ENCODE measurements around the gene BPIFB2.

Gene BPIFB2

DNA sequence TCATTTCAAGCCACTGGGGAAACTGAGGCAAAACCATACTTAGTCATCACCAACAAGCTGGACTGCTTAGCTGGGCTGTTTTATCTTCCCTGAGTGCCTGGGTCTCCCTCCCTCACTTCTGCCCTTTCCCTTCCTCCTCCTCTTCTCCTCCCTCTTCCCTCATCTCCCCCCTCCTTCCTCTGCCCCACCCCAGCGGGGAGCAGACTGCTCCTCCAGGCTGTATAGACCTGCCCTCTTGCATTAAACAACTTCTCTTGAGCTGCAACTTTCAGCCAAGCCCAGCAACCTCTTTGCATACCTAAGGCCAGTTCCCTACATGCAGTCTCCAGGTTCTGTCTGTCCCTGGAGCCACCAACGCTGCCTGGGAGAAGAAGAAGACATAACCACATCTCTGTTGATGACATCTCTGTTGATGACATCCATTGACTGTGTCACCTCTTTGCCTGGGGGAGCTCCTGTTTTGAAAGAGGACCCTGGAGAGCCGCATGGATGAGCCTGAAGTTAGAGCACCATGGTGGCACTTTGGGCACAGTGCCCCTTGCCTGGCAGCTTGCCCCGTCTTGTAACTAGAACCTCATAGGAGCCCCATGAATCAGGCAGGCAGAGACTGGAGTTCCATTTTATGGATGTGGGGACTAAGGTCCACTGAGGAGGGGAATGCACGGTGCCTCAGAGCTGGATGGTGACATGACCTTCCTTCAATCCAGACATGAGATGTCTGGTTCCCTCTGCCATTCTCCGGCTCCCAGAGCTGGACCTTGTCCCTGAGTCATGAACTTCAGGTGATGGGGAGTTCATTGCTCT is 16.1 kb downstream of the BPIFB2 start:
- no peak for DNase-seq

DNA sequence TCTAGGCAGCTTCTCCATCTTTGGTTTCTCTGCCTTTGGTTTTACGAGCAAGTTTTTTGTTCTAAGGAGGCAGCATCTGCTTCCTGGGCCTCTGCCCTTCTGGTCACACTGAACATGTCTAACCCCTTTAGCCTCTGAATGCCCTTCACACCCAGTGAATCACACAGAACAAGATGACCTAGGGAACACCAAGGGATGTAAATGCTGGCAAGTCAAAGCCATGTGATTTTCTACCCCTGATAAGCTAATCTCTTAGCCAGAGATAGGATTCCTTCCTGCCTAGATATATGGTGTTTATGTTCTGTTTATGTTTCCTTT is 16.7 kb downstream of the BPIFB2 start:
- DNase-seq: no peak

- no peak for DNase-seq
These were observed 17.3 kb downstream of the BPIFB2 start for GRCh38 chr20:33024609-33025317.

DNA sequence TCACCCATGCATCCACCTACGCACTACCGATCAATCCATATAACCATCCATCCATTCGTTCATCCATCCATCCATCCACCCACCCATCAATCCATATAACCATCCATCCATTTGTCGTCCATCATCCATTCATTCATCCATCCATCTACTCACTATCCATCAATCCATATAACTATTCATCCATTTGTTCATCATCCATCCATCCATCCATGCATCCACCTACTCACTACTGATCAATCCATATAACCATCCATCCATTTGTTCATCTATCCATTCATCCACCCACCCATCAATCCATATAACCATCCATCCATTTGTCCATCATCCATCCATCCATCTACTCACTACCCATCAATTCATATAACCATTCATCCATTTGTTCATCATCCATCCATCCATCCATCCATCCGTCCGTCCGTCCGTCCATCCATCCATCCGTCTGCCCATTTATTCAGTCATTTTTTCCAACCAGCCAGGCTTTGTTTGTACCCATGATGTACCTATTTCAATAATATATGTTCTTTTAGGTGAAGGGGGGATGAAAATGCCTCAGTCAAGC is 17.9 kb downstream of the BPIFB2 start:
- DNase-seq: no peak

DNA sequence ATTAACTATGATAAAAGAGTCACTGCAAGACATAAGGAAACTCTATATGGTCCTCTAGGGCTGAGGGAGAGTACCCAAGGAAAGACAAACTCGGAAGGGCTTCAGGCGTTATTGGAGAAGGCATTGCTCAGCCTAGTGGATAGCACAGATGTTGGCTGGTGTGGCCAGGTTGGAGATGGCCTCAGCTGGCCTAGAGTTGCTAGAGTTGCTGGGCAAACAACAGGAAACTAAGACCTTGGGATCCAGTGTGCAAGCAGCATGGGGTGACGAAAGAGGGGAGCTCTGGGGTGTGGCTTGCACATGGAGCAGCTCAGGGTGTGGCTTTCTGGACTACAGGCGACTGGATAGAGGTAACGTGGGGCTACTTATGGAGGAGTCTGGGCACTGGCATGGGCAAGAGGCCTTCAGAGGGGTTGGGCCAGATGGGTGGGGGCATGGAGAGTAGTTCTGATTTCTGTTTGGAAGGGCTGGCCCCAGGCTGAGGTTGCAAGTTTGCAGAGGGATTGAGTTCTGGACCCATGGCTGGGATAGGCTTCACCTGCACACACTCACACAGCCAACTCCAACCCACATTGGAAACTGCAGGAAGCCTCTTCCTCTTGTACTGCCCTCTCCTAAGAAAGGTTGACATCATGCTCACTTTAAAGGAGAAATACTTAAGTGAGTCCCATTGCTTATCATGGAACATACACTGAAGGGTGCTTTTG is 18.7 kb downstream of the BPIFB2 start:
- no peak for DNase-seq

GRCh38 chr20:33026779-33027759 is 19.6 kb downstream of the BPIFB2 start:
- no peak for DNase-seq

DNA sequence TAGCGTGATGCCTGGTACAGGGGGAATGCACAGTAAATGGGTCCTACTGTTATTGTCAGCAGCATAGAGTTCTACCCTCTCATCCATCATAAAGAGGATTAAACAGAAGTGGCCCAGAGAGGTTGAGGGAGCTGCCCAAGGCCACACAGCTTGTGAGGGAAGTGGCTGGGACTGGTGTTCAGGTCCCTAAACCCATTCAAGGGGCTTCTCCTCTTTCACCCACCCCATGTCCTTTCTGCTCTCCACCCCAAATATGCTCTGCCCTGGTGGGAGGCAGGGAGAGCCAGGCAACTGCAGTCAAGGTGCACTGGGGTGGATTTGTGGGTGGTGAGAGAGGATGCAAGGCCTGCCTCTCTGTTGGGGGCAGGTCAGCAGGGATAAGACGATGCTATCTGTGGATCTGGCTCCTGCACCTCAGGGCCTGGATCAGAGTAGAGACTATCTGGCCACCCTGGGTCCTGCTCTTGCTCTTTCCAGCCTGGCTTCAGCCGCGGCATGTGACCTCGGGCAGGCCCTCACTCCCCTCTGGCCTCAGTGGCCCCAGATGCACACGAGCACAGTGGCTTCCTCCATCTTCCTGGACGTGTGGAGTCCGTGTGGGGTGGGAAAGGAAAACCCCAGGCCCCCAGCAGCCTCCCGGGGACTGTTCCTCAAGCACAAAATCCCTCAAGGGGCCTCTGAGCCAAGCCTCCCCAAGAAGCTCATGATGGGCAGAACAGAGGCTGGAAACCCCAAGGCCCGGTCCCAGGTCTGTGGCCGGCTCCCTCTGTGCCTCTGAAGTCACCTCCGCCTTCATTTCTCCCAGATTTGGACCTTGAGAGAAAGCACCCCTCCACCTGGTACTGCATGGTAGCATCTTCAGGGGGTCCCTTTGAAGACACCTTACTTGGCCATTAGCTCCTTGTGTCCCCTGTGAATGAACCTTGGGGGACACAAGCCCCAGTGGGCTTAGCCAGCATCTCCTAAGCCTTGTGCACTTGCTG is 20.6 kb downstream of the BPIFB2 start:
- DNase-seq: no peak

- no peak for DNase-seq
These were observed 21.4 kb downstream of the BPIFB2 start for GRCh38 chr20:33028875-33029274.

DNA sequence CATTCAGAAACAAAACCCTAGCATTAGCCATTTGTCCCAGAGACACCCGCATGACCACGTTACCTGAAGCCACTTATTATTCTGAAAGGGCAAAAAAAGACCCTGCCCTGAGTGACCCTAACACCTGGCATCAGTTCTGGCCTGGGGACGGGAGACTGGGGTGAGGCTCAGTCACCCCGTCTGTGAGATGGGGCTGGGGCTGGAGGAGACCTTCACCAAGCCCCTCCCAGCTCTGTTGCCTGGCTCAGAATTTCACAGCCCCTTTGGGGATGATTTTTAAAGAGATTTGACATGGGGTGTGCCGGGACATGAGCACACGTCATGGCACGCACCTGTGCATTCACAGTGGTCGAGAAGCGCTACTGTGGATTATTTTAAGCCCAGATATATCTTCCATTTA is 22.6 kb downstream of the BPIFB2 start:
- no peak for DNase-seq

DNA sequence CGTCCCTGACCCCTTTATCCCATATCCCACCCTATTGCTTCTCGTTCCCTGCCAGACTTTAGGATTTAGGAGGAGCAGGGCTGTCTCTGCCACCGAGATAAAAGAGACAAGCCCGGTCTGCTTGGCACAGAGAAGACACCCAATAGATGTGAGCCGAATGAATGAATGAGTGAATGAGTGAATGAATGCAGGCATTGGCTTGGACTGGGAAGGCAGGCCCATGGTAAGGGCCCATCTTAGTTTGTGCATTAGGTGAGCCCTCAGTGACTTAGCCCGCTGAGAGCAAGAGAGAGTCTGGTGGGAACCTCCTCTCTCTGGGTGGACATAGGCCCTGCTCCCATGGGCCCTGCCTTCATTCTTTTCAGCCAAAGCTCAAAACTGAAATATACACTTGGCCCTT is 23.1 kb downstream of the BPIFB2 start:
- DNase-seq: no peak

GRCh38 chr20:33031531-33031930 is 24.0 kb downstream of the BPIFB2 start, which contains the start of gene BPIFB6:
Gene BPIFB6 (plus strand): TSS chr20:33031648. CDS start chr20:33031648, 0 bp downstream.
- no peak for DNase-seq

DNA sequence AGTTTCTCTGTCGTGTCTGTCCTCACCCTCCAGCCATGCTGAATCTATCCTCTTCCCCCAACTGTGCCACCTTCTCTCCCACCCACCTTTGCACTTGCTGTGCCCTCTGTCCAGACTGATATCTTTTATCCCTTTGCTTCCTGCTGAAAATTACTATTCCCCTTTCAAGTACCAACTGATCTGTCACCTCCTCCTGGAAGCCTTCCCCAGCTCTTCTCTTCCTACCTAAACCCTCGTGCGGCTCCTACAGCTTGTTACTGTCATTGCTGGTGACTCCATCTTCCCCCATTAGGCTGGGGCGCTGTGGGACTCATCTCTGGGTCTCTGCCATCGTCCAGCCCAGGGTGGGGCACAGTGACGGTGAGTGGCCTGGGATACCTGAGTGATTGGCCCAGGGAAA is 25.1 kb downstream of the BPIFB2 start:
- DNase-seq: no peak

- DNase-seq: no peak
These were observed 25.9 kb downstream of the BPIFB2 start for GRCh38 chr20:33033381-33033780.

DNA sequence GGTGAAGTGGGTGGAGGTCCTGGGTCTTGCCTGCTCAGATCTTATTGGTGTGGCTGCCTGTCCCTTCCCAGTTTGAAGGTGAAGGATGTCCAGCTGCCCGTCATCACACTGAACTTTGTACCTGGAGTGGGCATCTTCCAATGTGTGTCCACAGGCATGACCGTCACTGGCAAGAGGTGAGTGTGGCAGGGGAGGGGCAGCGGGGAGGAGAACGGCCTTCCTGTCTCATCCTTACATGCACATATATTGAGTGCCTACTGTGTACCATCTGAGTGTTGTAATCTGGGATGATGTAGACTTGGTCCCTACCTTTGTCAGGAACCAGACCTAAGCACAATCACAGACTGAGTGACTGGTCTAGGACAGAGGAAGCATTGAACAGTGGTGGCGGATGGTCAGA is 26.6 kb downstream of the BPIFB2 start:
- DNase-seq: no peak

- no peak for DNase-seq
These were observed 27.5 kb downstream of the BPIFB2 start for GRCh38 chr20:33034901-33035492.

DNA sequence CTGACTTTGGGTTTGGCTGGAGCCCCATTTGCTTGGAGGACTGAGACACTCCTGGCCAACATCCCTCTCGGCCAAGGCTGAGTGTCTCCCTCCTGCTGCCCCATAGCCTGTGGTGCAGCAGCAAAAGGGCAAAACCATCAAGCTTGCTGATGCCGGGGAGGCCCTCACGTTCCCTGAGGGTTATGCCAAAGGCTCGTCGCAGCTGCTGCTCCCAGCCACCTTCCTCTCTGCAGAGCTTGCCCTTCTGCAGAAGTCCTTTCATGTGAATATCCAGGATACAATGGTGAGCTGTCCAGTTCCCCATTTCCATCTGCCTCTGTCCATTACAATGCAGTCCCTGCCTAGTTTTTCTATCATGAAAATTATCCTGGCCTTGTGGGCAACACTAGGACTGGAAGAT is 30.0 kb downstream of the BPIFB2 start:
- DNase-seq: no peak

DNA sequence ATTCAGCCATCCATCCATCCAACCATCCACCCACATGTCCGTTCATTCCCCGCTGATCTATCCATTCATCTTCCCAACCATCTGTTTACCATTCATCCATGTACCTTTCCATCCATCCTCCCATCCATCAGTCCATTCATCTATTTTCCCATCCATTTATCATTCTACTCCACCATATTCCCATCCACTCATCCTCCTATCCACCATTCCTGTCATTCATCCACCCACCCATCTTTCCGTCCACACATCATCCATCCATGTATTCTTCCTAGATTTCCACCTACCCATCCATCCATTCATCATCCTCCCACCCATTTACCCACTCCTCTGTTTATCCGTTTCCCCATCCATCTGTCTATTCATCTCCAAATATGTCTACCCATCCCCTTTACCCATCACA is 30.7 kb downstream of the BPIFB2 start:
- DNase-seq: no peak

DNA sequence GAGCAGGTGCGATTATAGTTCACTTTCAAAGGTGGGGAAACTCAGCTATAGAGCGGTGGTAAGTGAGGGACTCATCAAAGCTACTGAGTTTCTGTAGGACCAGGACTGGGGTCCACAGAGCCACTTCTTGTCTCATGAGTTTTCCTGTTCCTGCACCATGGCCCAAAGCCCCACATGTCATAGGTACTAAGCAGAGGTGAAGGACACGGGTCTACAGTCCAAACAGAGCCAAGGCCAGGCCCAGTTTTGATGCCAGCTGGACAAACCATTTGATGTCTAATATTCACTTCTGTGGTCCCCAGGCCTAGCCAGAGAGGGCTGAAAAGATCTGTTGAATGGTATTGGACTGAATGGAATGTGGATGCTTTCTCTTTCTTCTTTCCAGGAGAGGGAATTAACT is 34.9 kb downstream of the BPIFB2 start:
- DNase-seq: no peak

GRCh38 chr20:33042983-33043730 is 35.7 kb downstream of the BPIFB2 start:
- no peak for DNase-seq

DNA sequence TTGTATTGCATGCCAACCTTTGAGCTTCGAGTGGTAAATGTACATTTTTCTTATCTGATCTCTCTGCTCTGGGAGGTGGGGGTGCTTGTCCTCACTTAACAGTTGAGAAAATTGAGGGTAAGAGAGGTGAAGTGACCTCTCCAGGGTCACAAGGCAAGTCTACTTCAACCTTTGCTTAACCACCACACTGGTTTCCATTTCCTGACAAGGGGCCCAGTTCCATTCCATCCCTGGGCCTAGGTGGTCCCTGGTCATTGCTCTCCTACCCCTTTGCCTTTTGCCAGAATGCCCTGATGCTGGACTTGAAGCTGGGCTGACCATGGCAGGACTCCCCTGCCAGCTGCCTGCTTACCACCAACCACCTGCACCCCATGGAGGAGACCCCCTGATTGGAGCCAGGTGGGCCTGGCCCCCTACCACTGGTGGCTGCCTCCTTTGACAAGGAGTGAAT is 36.3 kb downstream of the BPIFB2 start:
- DNase-seq: no peak

Data from bone marrow (tissue), 2 donors.